Lower leg skin (tissue), 4 donors: Measurements from ENCODE around the gene TMEM39B. TPM values are rescaled to one million over a fixed set of nuclear protein-coding genes. Genes with fewer than 3 reads are reported as not detected.
A peak's percentile ranks its signal among the peaks of the same experiment; 100 is the strongest.

Experiments
- DNase-seq, 2 donors: peaks; one replicate each; pipeline ENCODE4 v3.0.0-alpha.2; 2019; ENCODE audit warnings: low spot score in 2 of 2
- H3K4me3 ChIP-seq: fragments of 200-600 bp; sonication (generic); 2 replicates; pipeline ENCODE4 v1.5.1; 2017; ENCODE audit warnings: mild to moderate bottlenecking, low read depth; ENCODE audit not compliant: poor library complexity, severe bottlenecking
- CTCF ChIP-seq, 3 donors: fragments of 450-650 bp; IDR thresholded peaks; one replicate each; pipeline ENCODE4 v1.5.1; 2016; ENCODE audit warnings: antibody characterized with exemption in 3 of 3, mild to moderate bottlenecking in 3 of 3, moderate library complexity in 2 of 3
- POLR2A ChIP-seq, 2 donors: fragments of 450-650 bp; IDR thresholded peaks; one replicate each; pipeline ENCODE4 v1.6.1; 2016 to 2017; ENCODE audit warnings: antibody characterized with exemption in 2 of 2, mild to moderate bottlenecking in 1 of 2, moderate library complexity in 1 of 2
- WGBS, 2 donors: methylation state at CpG; one replicate each; pipeline ENCODE4 v1.1.5; 2018; 5-methylcytosine and 5-hydroxymethylcytosine counted together
- intact Hi-C: fragments of 100-400 bp; cut with DNase I; formaldehyde crosslinking; loops from one replicate; pipeline ENCODE4 v1.15.0; 2023; ENCODE audit warnings: low total_unique reads
- total RNA-seq, 4 donors: library from RNA; depleted of rRNA; stranded (reverse); fragments of >200 nt; gene quantifications; one replicate each; pipeline ENCODE4 v1.1.0, GENCODE V29; 2016

TMEM39B gene
- total RNA-seq, 4 donors from 2014 or later, result 2.9 to 5.0 (median 4.3) TPM

DNA sequence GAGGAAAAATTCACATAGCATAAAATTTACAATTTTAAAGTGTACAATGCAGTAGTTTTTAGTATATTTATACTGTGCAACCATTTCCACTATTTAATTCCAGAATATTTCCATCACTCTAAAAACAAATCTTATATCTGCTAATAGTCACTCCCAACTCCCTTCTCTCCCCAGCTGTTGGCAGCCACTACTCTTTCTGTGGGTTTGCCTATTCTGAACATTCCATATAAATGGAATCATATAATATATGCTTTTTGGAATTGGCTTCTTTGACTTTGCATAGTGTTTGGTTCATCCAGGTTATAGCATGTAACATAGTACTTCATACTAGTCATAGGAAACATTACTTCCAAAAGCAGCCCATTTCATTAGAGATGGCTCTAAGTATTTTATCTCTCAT, 25.0 kb upstream of the TMEM39B start:
- no peak overlapping the region for H3K4me3 ChIP-seq
- TF ChIP-seq CTCF (IDR thresholded peaks at IDR 0.05) (no peak), POLR2A (IDR thresholded peaks at IDR 0.05) (no peak)
- no peak for DNase-seq
- intact Hi-C loops, result no loop called here

DNA sequence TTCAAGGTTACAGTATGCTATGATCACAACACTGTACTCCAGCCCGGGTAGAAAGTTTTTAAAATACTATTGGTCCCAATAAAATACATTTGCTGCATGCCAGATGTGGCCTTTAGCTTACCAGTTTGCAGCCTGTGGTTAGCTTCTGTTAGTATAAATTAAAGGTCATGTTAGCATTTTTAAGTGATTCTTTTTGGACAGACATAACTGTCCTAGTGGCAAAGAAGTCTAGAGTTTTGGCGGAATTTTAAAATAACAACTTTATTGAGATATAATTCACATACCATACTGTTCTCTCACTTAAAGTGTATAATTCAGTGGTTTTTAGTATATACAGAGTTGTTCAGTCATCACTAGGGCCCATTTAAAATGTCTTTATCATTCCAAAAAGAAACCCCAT, 24.3 kb upstream of the TMEM39B start:
- 77 to 91% methylated on average over 2 of the region's 2 CpGs for WGBS, 2 donors
- intact Hi-C loops, result no loop called here
- TF ChIP-seq POLR2A (IDR thresholded peaks at IDR 0.05), result no peak
- no peak for TF ChIP-seq CTCF (IDR thresholded peaks at IDR 0.05)
- no peak for DNase-seq
- no peak overlapping the region for H3K4me3 ChIP-seq

- H3K4me3 ChIP-seq, result no peak overlapping the region
- intact Hi-C loops, result no loop called here
- no peak for DNase-seq
- TF ChIP-seq POLR2A (IDR thresholded peaks at IDR 0.05) (no peak), CTCF (IDR thresholded peaks at IDR 0.05) (no peak)
- WGBS, 2 donors, result 100% methylated on average over 1 of the region's 1 CpG
Observed at GRCh38 chr1:32051706-32052105, 21.0 kb upstream of the TMEM39B start.

GRCh38 chr1:32052887-32053286, 19.9 kb upstream of the TMEM39B start:
- intact Hi-C loops, result no loop called here
- WGBS, 2 donors, result 95 to 96% methylated on average over 4 of the region's 4 CpGs
- TF ChIP-seq POLR2A (IDR thresholded peaks at IDR 0.05), result no peak
- TF ChIP-seq CTCF (IDR thresholded peaks at IDR 0.05), result no peak
- no peak for DNase-seq
- H3K4me3 ChIP-seq, result no peak overlapping the region

DNA sequence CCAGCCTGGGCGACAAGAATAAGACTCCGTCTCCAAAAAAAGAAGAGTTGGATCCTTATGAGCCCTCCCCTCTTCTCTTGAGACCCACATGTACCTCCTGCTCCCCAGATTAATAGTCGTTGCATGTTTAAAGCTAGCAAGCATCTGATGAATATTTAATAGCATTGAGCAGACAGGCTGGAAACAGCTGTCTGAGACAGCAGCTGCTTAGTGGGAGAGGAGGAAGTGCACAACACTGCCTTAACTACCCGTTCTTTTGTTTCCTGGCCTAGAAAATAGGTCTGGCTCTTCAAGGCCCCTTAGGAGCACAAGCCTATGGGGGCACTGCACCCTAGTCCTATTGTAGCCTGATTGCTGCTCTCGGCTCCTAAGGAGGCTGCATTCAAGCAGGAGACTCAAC, 17.3 kb upstream of the TMEM39B start:
- TF ChIP-seq POLR2A (IDR thresholded peaks at IDR 0.05), result no peak
- TF ChIP-seq CTCF (IDR thresholded peaks at IDR 0.05), result no peak
- DNase-seq, result peak in 1 of 2 donors; percentile 23
- no peak overlapping the region for H3K4me3 ChIP-seq
- intact Hi-C loops, result no loop called here
- 84 to 88% methylated on average over 5 of the region's 5 CpGs for WGBS, 2 donors

- H3K4me3 ChIP-seq, result no peak overlapping the region
- WGBS, 2 donors, result 100% methylated on average over 1 of the region's 1 CpG
- DNase-seq, result no peak
- intact Hi-C loops, result no loop called here
- TF ChIP-seq CTCF (IDR thresholded peaks at IDR 0.05) (no peak), POLR2A (IDR thresholded peaks at IDR 0.05) (no peak)
Observed at GRCh38 chr1:32056598-32056997, 16.1 kb upstream of the TMEM39B start.
